Peyer's patch (tissue), 4 donors: ENCODE data around the gene PHF24.

Experiments
- POLR2A ChIP-seq, 2 donors: fragments of 450-650 bp; IDR thresholded peaks; one replicate each; pipeline ENCODE4 v1.5.1; 2017; ENCODE audit warnings: antibody characterized with exemption in 2 of 2, mild to moderate bottlenecking in 2 of 2, moderate library complexity in 2 of 2
- TF ChIP-seq, protein P1 (sequence below), 6 experiments: fragments of 450-650 bp in 4 of 6; fragments of 200-600 bp in 2 of 6; sonication (generic) in 1 of 6; IDR thresholded peaks; one replicate each; pipeline ENCODE4 v1.5.1; 2017 to 2019; ENCODE audit warnings: antibody characterized with exemption in 6 of 6, mild to moderate bottlenecking in 3 of 6, moderate library complexity in 1 of 6

DNA sequence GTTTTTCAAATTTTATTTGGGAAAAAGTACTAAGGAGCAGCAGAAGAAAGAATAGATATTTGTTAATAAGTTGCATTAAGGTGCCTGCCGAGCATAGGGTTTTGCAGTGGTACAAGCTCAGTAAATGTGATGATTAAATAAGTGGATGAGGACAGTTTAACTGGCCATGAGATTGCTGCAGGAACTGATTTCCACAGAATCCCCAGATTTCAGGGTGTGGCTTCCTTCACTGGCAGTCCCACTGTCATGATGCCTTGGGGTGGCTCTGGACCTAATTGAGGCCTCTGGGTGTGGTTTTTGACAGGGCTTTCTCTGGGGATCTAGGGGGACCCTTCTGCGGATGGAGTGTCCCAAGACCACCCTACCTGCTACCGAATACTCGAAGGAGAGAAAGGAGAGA is 1.4 kb downstream of the PHF24 start:
- TF ChIP-seq, protein P1, sequence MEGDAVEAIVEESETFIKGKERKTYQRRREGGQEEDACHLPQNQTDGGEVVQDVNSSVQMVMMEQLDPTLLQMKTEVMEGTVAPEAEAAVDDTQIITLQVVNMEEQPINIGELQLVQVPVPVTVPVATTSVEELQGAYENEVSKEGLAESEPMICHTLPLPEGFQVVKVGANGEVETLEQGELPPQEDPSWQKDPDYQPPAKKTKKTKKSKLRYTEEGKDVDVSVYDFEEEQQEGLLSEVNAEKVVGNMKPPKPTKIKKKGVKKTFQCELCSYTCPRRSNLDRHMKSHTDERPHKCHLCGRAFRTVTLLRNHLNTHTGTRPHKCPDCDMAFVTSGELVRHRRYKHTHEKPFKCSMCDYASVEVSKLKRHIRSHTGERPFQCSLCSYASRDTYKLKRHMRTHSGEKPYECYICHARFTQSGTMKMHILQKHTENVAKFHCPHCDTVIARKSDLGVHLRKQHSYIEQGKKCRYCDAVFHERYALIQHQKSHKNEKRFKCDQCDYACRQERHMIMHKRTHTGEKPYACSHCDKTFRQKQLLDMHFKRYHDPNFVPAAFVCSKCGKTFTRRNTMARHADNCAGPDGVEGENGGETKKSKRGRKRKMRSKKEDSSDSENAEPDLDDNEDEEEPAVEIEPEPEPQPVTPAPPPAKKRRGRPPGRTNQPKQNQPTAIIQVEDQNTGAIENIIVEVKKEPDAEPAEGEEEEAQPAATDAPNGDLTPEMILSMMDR (IDR thresholded peaks at IDR 0.05): no peak
- no peak for TF ChIP-seq POLR2A (IDR thresholded peaks at IDR 0.05)
